MCF 10A (cell line): ENCODE results near the gene RFX3. TPM values are rescaled to one million over a fixed set of nuclear protein-coding genes. Genes with fewer than 3 reads are reported as not detected.

Source experiments
- BruUV-seq: library from RNA; stranded (reverse); fragments of 400-500 nt; replicated peaks from 2 replicates; lab custom pipeline; 2021; lab: Mats Ljungman, UMichigan
- CTCF ChIA-PET: fragments of 300-600 bp; sonication (Branson Sonifier 250); formaldehyde crosslinking; extraction: SDS; loops from one replicate; lab custom pipeline; 2021; ENCODE audit warnings: antibody characterized with exemption, inconsistent platforms; lab: Yijun Ruan, JAX
- POLR2A ChIA-PET: fragments of 300-600, 350-650 bp; sonication (Branson Sonifier 250); formaldehyde crosslinking; extraction: SDS; loops from one replicate; lab custom pipeline; 2020; ENCODE audit warnings: antibody characterized with exemption, inconsistent platforms; lab: Yijun Ruan, JAX
- DNase-seq: peaks from one replicate; pipeline ENCODE4 v3.0.0-alpha.2; 2018; ENCODE audit not compliant: unreplicated experiment
- H3K27ac Mint-ChIP-seq: one replicate; pipeline ENCODE4 v1.8.0; 2022; ENCODE audit warnings: mild to moderate bottlenecking, low read depth, mixed read lengths; ENCODE audit not compliant: unreplicated experiment
- H3K27me3 Mint-ChIP-seq: one replicate; pipeline ENCODE4 v1.8.0; 2022; ENCODE audit warnings: mixed read lengths; ENCODE audit not compliant: insufficient read depth, unreplicated experiment
- H3K36me3 Mint-ChIP-seq: one replicate; pipeline ENCODE4 v1.8.0; 2022; ENCODE audit warnings: mild to moderate bottlenecking, moderate library complexity, mixed read lengths; ENCODE audit not compliant: insufficient read depth, unreplicated experiment
- H3K4me1 Mint-ChIP-seq: one replicate; pipeline ENCODE4 v1.8.0; 2022; ENCODE audit warnings: mixed read lengths; ENCODE audit not compliant: insufficient read depth, unreplicated experiment
- H3K4me3 Mint-ChIP-seq: one replicate; pipeline ENCODE4 v1.8.0; 2022; ENCODE audit warnings: mild to moderate bottlenecking, moderate library complexity, mixed read lengths; ENCODE audit not compliant: unreplicated experiment
- H3K9me3 Mint-ChIP-seq: one replicate; pipeline ENCODE4 v1.8.0; 2022; ENCODE audit warnings: mixed read lengths; ENCODE audit not compliant: unreplicated experiment
- CTCF ChIP-seq: fragments of 200-600 bp; IDR thresholded peaks from one replicate; pipeline ENCODE4 v1.8.0; 2022; ENCODE audit warnings: antibody characterized with exemption, mild to moderate bottlenecking; ENCODE audit not compliant: unreplicated experiment
- intact Hi-C: fragments of 100-400 bp; cut with micrococcal nuclease; formaldehyde crosslinking; loops from 2 replicates; pipeline ENCODE4 v1.14.1; 2022
- total RNA-seq: library from RNA; stranded (reverse); gene quantifications from 2 replicates; pipeline ENCODE4 v1.2.3, GENCODE V29; 2022

The RFX3 gene
- total RNA-seq, 1 experiment from 2014 or later, result 9.7 TPM

- ChIA-PET POLR2A (interaction anchor here (0.6 to 1.4 kb wide), 5 partner anchors 9 to 93 kb away, joined by 3 to 8 read pairs (median 3); no protein-coding TSS in a partner anchor), CTCF (interaction anchor here (1.2 to 2.4 kb wide), 3 partner anchors 10 to 193 kb away, joined by 3 to 10 read pairs (median 3); no protein-coding TSS in a partner anchor)
- peaks cover 6% of the 10 kb centered on the region for H3K9me3 Mint-ChIP-seq
- BruUV-seq, result no TSS peak
- peak; percentile 91 for DNase-seq
- H3K27me3 Mint-ChIP-seq, result no peaks in the 10 kb centered on the region
- TF ChIP-seq CTCF, result no peak
- H3K27ac Mint-ChIP-seq, result peak overlapping the region; percentile 75
- H3K36me3 Mint-ChIP-seq, result peaks cover 6% of the 10 kb centered on the region
- peak overlapping the region; percentile 43 for H3K4me3 Mint-ChIP-seq
- peaks cover 15% of the 10 kb centered on the region for H3K4me1 Mint-ChIP-seq
- intact Hi-C loops, result no loop called here
These were observed 91.2 kb downstream of the RFX3 start for GRCh38 chr9:3434594-3434993.

- TF ChIP-seq CTCF, result no peak
These were observed 92.0 kb downstream of the RFX3 start for GRCh38 chr9:3433754-3434153.

GRCh38 chr9:3433066-3433465 is 92.7 kb downstream of the RFX3 start:
- Mint-ChIP-seq H3K4me3 (no peak overlapping the region), H3K27me3 (no peaks in the 10 kb centered on the region), H3K36me3 (peaks cover 6% of the 10 kb centered on the region), H3K4me1 (peaks cover 15% of the 10 kb centered on the region), H3K27ac (peak overlapping the region; percentile 22), H3K9me3 (peaks cover 6% of the 10 kb centered on the region)
- ChIA-PET POLR2A (interaction anchor here (0.6 to 1.4 kb wide), 3 partner anchors 8 to 1008 kb away, joined by 3 to 4 read pairs (median 4); no protein-coding TSS in a partner anchor), CTCF (interaction anchor here (1.2 to 2.4 kb wide), 3 partner anchors 8 to 192 kb away, joined by 3 to 10 read pairs (median 7); no protein-coding TSS in a partner anchor)
- BruUV-seq, result no TSS peak
- no peak for DNase-seq
- TF ChIP-seq CTCF, result no peak
- intact Hi-C loops, result no loop called here

More at GRCh38 chr9:3433754-3434153, 92.0 kb downstream of the RFX3 start:
- intact Hi-C loops, result no loop called here
- H3K27ac Mint-ChIP-seq, result peak overlapping the region; percentile 22
- BruUV-seq, result no TSS peak
- peaks cover 6% of the 10 kb centered on the region for H3K36me3 Mint-ChIP-seq
- no peak for DNase-seq
- ChIA-PET CTCF (interaction anchor here (0.6 to 2.4 kb wide), 4 partner anchors 11 to 594 kb away, joined by 3 to 10 read pairs (median 3); no protein-coding TSS in a partner anchor), POLR2A (interaction anchor here (1.4 kb wide), 3 partner anchors 8 to 94 kb away, joined by 4 to 8 read pairs (median 4); no protein-coding TSS in a partner anchor)
- H3K4me3 Mint-ChIP-seq, result no peak overlapping the region
- H3K9me3 Mint-ChIP-seq, result peaks cover 6% of the 10 kb centered on the region
- no peaks in the 10 kb centered on the region for H3K27me3 Mint-ChIP-seq
- H3K4me1 Mint-ChIP-seq, result peaks cover 15% of the 10 kb centered on the region

GRCh38 chr9:3431890-3432289 is 93.9 kb downstream of the RFX3 start:
- Mint-ChIP-seq H3K27me3 (no peaks in the 10 kb centered on the region), H3K9me3 (peaks cover 6% of the 10 kb centered on the region), H3K4me1 (peaks cover 13% of the 10 kb centered on the region), H3K27ac (no peak overlapping the region), H3K4me3 (no peak overlapping the region), H3K36me3 (peaks cover 6% of the 10 kb centered on the region)
- DNase-seq, result no peak
- no peak for TF ChIP-seq CTCF
- POLR2A ChIA-PET, result interaction anchor here (1.1 kb wide), 1 partner anchor 9 kb away, joined by 5 read pairs; no protein-coding TSS in a partner anchor
- intact Hi-C loops, result no loop called here
- CTCF ChIA-PET, result interaction anchor here (0.8 to 1.6 kb wide), 4 partner anchors 9 to 191 kb away, joined by 4 to 7 read pairs (median 5); no protein-coding TSS in a partner anchor
- no TSS peak for BruUV-seq
